H1 (cell line): ENCODE results near the gene TLR9. TPM values are rescaled to one million over a fixed set of nuclear protein-coding genes. Genes with fewer than 3 reads are reported as not detected.
A peak's percentile ranks its signal among the peaks of the same experiment; 100 is the strongest.

Experiments used
- CTCF ChIA-PET: fragments of 300-600 bp; sonication (Branson Sonifier 250); formaldehyde crosslinking; loops from one replicate; lab custom pipeline; 2021; ENCODE audit not compliant: partially characterized antibody; lab: Charles Lee
- POLR2A ChIA-PET: fragments of 300-600 bp; sonication (Branson Sonifier 250); formaldehyde crosslinking; loops from one replicate; lab custom pipeline; 2021; ENCODE audit warnings: inconsistent platforms; ENCODE audit not compliant: partially characterized antibody; lab: Charles Lee
- DNase-seq, 2 experiments: peaks; one replicate each; pipeline versions ENCODE4 v3.0.0 to v3.0.0-alpha.2; 2010 to 2022; ENCODE audit warnings: low spot score in 2 of 2, low read depth in 1 of 2, mixed read lengths in 1 of 2
- FAIRE-seq: peaks from 2 replicates; lab custom pipeline; 2011; peaks lifted over from hg19 to GRCh38; lab: Jason Lieb, UNC
- H2AFZ ChIP-seq: 2 replicates; pipeline ENCODE4 v1.8.1; 2012; ENCODE audit warnings: low read length, inconsistent platforms
- H2AK5ac ChIP-seq: 2 replicates; pipeline ENCODE4 v1.6.1; 2013; ENCODE audit warnings: low read depth, low read length
- H2BK120ac ChIP-seq: replicated peaks from 2 replicates; pipeline ENCODE3; 2013; ENCODE audit warnings: low read depth, low read length, inconsistent platforms
- H2BK12ac ChIP-seq: 2 replicates; pipeline ENCODE4 v1.6.1; 2013; ENCODE audit warnings: low read depth, low read length
- H2BK15ac ChIP-seq: 2 replicates; pipeline ENCODE4 v1.6.1; 2013; ENCODE audit warnings: low read length
- H2BK20ac ChIP-seq: 2 replicates; pipeline ENCODE4 v1.6.1; 2013; ENCODE audit warnings: low read length
- H2BK5ac ChIP-seq: 2 replicates; pipeline ENCODE4 v1.6.1; 2013; ENCODE audit warnings: low read depth, low read length
- H3K14ac ChIP-seq: 2 replicates; pipeline ENCODE4 v1.6.1; 2013; ENCODE audit warnings: inconsistent platforms; ENCODE audit not compliant: insufficient read length
- H3K18ac ChIP-seq: 2 replicates; pipeline ENCODE4 v1.6.1; 2013; ENCODE audit warnings: low read length; ENCODE audit errors: extremely low read depth
- H3K23ac ChIP-seq: 2 replicates; pipeline ENCODE4 v1.6.1; 2013; ENCODE audit warnings: inconsistent platforms; ENCODE audit not compliant: insufficient read length
- H3K23me2 ChIP-seq: 2 replicates; pipeline ENCODE4 v1.6.1; 2013; ENCODE audit warnings: low read depth, low read length
- H3K27ac ChIP-seq: 2 replicates; pipeline ENCODE4 v1.6.1; 2011; ENCODE audit warnings: low read depth, low read length, inconsistent platforms
- H3K27me3 ChIP-seq, 4 experiments: replicated peaks in 1 of 4; 1 replicate in 1 of 4; 2 replicates in 3 of 4; pipeline versions ENCODE4 v1.6.1 to v1.8.1; 2011 to 2013; ENCODE audit warnings: low read length in 3 of 4, mild to moderate bottlenecking in 3 of 4, inconsistent platforms in 2 of 4, mixed read lengths in 2 of 4, moderate library complexity in 1 of 4; ENCODE audit not compliant: control insufficient read depth in 3 of 4, insufficient read depth in 3 of 4; ENCODE audit errors: extremely low read depth in 1 of 4
- H3K36me3 ChIP-seq, 4 experiments: 2 replicates each; pipeline versions ENCODE4 v1.6.1 to v1.8.1; 2011 to 2013; ENCODE audit warnings: mild to moderate bottlenecking in 4 of 4, low read length in 3 of 4, moderate library complexity in 2 of 4, control low read depth in 1 of 4, inconsistent platforms in 1 of 4; ENCODE audit not compliant: insufficient read depth in 4 of 4, control insufficient read depth in 2 of 4
- H3K4ac ChIP-seq: replicated peaks from 2 replicates; pipeline ENCODE3; 2013; ENCODE audit warnings: low read length, low read depth, mixed read lengths, inconsistent platforms; ENCODE audit not compliant: insufficient read length
- H3K4me1 ChIP-seq, 4 experiments: replicated peaks in 1 of 4; 1 replicate in 1 of 4; 2 replicates in 3 of 4; pipeline versions ENCODE4 v1.6.1 to v1.8.1; 2011 to 2013; ENCODE audit warnings: low read length in 3 of 4, inconsistent platforms in 2 of 4, mixed read lengths in 1 of 4; ENCODE audit not compliant: insufficient read depth in 4 of 4, control insufficient read depth in 3 of 4
- H3K4me2 ChIP-seq, 2 experiments: 2 replicates each; pipeline versions ENCODE4 v1.6.1 to v1.8.1; 2011 to 2013; ENCODE audit warnings: low read depth in 2 of 2, low read length in 2 of 2, control low read depth in 1 of 2, inconsistent platforms in 1 of 2, mild to moderate bottlenecking in 1 of 2; ENCODE audit not compliant: insufficient read depth in 1 of 2
- H3K4me3 ChIP-seq, 4 experiments: fragments of 200-600, 300-600 bp in 1 of 4; sonication (generic), shearing (Covaris generic), sonication (Bioruptor Twin) in 1 of 4; 2 replicates each; pipeline versions ENCODE4 v1.5.1 to v1.8.1; 2011 to 2016; ENCODE audit warnings: low read length in 4 of 4, low read depth in 3 of 4, control low read depth in 2 of 4, inconsistent platforms in 2 of 4, mild to moderate bottlenecking in 2 of 4, mixed read lengths in 1 of 4, moderate library complexity in 1 of 4; ENCODE audit not compliant: insufficient read depth in 2 of 4; ENCODE audit errors: extremely low read depth in 1 of 4
- H3K56ac ChIP-seq: replicated peaks from 2 replicates; pipeline ENCODE3; 2013; ENCODE audit warnings: low read depth, mild to moderate bottlenecking, mixed read lengths, low read length, inconsistent platforms; ENCODE audit not compliant: insufficient read length
- H3K79me1 ChIP-seq: 2 replicates; pipeline ENCODE4 v1.6.1; 2013; ENCODE audit warnings: low read depth, low read length, control low read depth
- H3K79me2 ChIP-seq, 2 experiments: 2 replicates each; pipeline versions ENCODE4 v1.6.1 to v1.8.1; 2012 to 2013; ENCODE audit warnings: low read length in 2 of 2, mild to moderate bottlenecking in 2 of 2, inconsistent platforms in 1 of 2; ENCODE audit not compliant: insufficient read depth in 2 of 2, control insufficient read depth in 1 of 2
- H3K9ac ChIP-seq, 4 experiments: replicated peaks in 1 of 4; 1 replicate in 1 of 4; 2 replicates in 3 of 4; pipeline versions ENCODE4 v1.6.1 to v1.8.1; 2011 to 2013; ENCODE audit warnings: low read depth in 3 of 4, low read length in 3 of 4, control low read depth in 2 of 4, mild to moderate bottlenecking in 2 of 4, moderate library complexity in 2 of 4, inconsistent platforms in 1 of 4; ENCODE audit errors: extremely low read depth in 1 of 4
- H3K9me3 ChIP-seq, 2 experiments: 2 replicates each; pipeline versions ENCODE4 v1.6.1 to v1.8.1; 2012 to 2013; ENCODE audit warnings: mild to moderate bottlenecking in 2 of 2, moderate library complexity in 2 of 2, control low read depth in 1 of 2, inconsistent platforms in 1 of 2, low read depth in 1 of 2, low read length in 1 of 2, mixed read lengths in 1 of 2; ENCODE audit not compliant: insufficient read depth in 2 of 2
- H4K20me1 ChIP-seq, 2 experiments: replicated peaks in 1 of 2; 2 replicates each; pipeline versions ENCODE3 to v1.8.1; 2011 to 2013; ENCODE audit warnings: inconsistent platforms in 2 of 2, low read length in 2 of 2, mild to moderate bottlenecking in 1 of 2; ENCODE audit not compliant: insufficient read depth in 2 of 2, control insufficient read depth in 1 of 2
- H4K5ac ChIP-seq: 2 replicates; pipeline ENCODE4 v1.6.1; 2013; ENCODE audit warnings: low read length, low read depth, mixed read lengths, inconsistent platforms; ENCODE audit not compliant: insufficient read length
- H4K8ac ChIP-seq: 2 replicates; pipeline ENCODE4 v1.8.0; 2013; ENCODE audit warnings: mild to moderate bottlenecking, moderate library complexity, low read length, inconsistent platforms; ENCODE audit not compliant: insufficient read depth; ENCODE audit errors: extremely low read depth
- H4K91ac ChIP-seq: replicated peaks from 2 replicates; pipeline ENCODE3; 2013; ENCODE audit warnings: low read length, mixed read lengths, inconsistent platforms; ENCODE audit not compliant: insufficient read length
- BCL11A ChIP-seq, 2 experiments: IDR thresholded peaks; one replicate each; pipeline ENCODE4 v1.6.1; 2011; ENCODE audit warnings: low read depth in 2 of 2, low read length in 2 of 2, mild to moderate bottlenecking in 2 of 2
- HDAC6 ChIP-seq: IDR thresholded peaks from one replicate; pipeline ENCODE4 v1.7.1; 2012; ENCODE audit warnings: low read depth, mild to moderate bottlenecking, inconsistent platforms, low read length, moderate library complexity
- PHF8 ChIP-seq: fragments of 200-600 bp; sonication (generic); conservative IDR thresholded peaks from 2 replicates; pipeline ENCODE4 v1.7.1; 2012; ENCODE audit warnings: low read depth, mild to moderate bottlenecking, inconsistent platforms, low read length, moderate library complexity
- POLR2AphosphoS5 ChIP-seq: IDR thresholded peaks from 2 replicates; pipeline ENCODE4 v1.6.1; 2011; ENCODE audit warnings: low read depth, low read length
- RBBP5 ChIP-seq: IDR thresholded peaks from 2 replicates; pipeline ENCODE4 v1.7.1; 2012; ENCODE audit warnings: low read depth, mild to moderate bottlenecking, inconsistent platforms, low read length, moderate library complexity, borderline replicate concordance
- RNF2 ChIP-seq: fragments of 200-900, 300-1000 bp; sonication (generic); IDR thresholded peaks from 2 replicates; pipeline ENCODE4 v1.7.1; 2016; ENCODE audit warnings: borderline replicate concordance, low read depth, mild to moderate bottlenecking, antibody characterized with exemption, low read length; ENCODE audit not compliant: poor library complexity, severe bottlenecking; ENCODE audit errors: missing control alignments
- SIX5 ChIP-seq: IDR thresholded peaks from 2 replicates; pipeline ENCODE4 v1.6.1; 2011; ENCODE audit warnings: mild to moderate bottlenecking, low read depth, low read length
- SP1 ChIP-seq: IDR thresholded peaks from 2 replicates; pipeline ENCODE4 v1.6.1; 2011; ENCODE audit warnings: low read depth, low read length
- SRF ChIP-seq: IDR thresholded peaks from 2 replicates; pipeline ENCODE4 v1.6.1; 2011; ENCODE audit warnings: mild to moderate bottlenecking, low read depth, low read length, moderate library complexity
- TAF1 ChIP-seq: IDR thresholded peaks from 2 replicates; pipeline ENCODE4 v1.6.1; 2011; ENCODE audit warnings: mild to moderate bottlenecking, low read depth, low read length
- TCF12 ChIP-seq: IDR thresholded peaks from 2 replicates; pipeline ENCODE4 v1.6.1; 2011; ENCODE audit warnings: low read depth, mild to moderate bottlenecking, low read length
- WGBS, 2 experiments: shearing (Covaris generic) in 1 of 2; methylation state at CpG; one replicate each; pipeline versions ENCODE4 v1.1.6 to v1.1.7; 2013 to 2015; ENCODE audit warnings: low lambda C conversion rate in 2 of 2, mixed read lengths in 2 of 2, inconsistent platforms in 1 of 2, low coverage in 1 of 2, missing lambda C conversion rate in 1 of 2; ENCODE audit not compliant: insufficient replicate concordance in 2 of 2, insufficient coverage in 1 of 2, insufficient read length in 1 of 2; ENCODE audit errors: extremely low coverage in 1 of 2, missing lambda C conversion rate in 1 of 2; 5-methylcytosine and 5-hydroxymethylcytosine counted together
- polyA plus RNA-seq, 7 experiments: library from polyadenylated mRNA; depleted of rRNA in 3 of 7; stranded (reverse) in 5 of 7; unstranded in 2 of 7; fragments of >200 nt in 5 of 7; fragments of 200-250 nt in 2 of 7; gene quantifications; 1 replicate in 5 of 7; 2 replicates in 1 of 7; 4 replicates in 1 of 7; pipeline versions ENCODE4 v1.2.1 to v1.2.3, GENCODE V29; 2011 to 2013; ENCODE audit warnings: missing spikeins in 2 of 7, mixed read lengths in 2 of 7
- total RNA-seq: library from RNA; stranded (reverse); fragmentation: NEBNext Ultra II Directional; extraction: Animal tissue kit (Norgen Biotek cat#: 25700); gene quantifications from 2 replicates; pipeline ENCODE4 v1.2.1, GENCODE V29; 2021

The TLR9 gene
- total and polyA plus RNA-seq, 2 of the 8 experiments (the other 6 are each of a cell fraction or from before 2014, with no cell fraction given): 0.05 TPM; not detected in 1

GRCh38 chr3:52245322-52246263 lies 20.1 kb upstream of the TLR9 start, which contains the start of gene PPM1M:
Gene PPM1M, plus strand, starts transcription at chr3:52245759. Its CDS starts 66 bp downstream, at chr3:52245825.
- Histone ChIP-seq H2BK15ac (peak within 1 kb of the TSS; percentile 88; the same call in 1 of the 2 replicates), H3K4me3 (peak within 1 kb of the TSS; percentile 32 to 58 (median 51)), H3K56ac (no peak within 1 kb of the TSS), H2BK12ac (peak within 1 kb of the TSS; percentile 50; the same call in 1 of the 2 replicates), H3K27me3 (peaks cover 6 to 37% (median 23%) of the 10 kb centered on the region in 4 experiments; a peak in 6 of 7 replicates), H3K4me2 (peak within 1 kb of the TSS; percentile 65 to 70), H3K23me2 (peaks cover 10% of the 10 kb centered on the region), H3K79me2 (no peaks in the 10 kb centered on the region), H2BK120ac (no peak within 1 kb of the TSS), H3K36me3 (peaks cover 0 to 9% (median 0%) of the 10 kb centered on the region in 4 experiments; a peak in 2 of 8 replicates), H3K14ac (no peak within 1 kb of the TSS), H2AK5ac (no peak within 1 kb of the TSS), H4K91ac (peak within 1 kb of the TSS; percentile 47), H2AFZ (no peak within 1 kb of the TSS), H4K5ac (peak within 1 kb of the TSS; percentile 19), H3K27ac (no peak within 1 kb of the TSS), H3K79me1 (no peaks in the 10 kb centered on the region), H3K9me3 (no peaks in the 10 kb centered on the region), H3K4me1 (peaks cover 5 to 18% (median 14%) of the 10 kb centered on the region in 4 experiments), H4K20me1 (peaks cover 5 to 12% of the 10 kb centered on the region in 2 experiments), H4K8ac (no peak within 1 kb of the TSS; the same call in 1 of the 2 replicates), H2BK5ac (no peak within 1 kb of the TSS; the same call in 1 of the 2 replicates), H3K18ac (no peak within 1 kb of the TSS; the same call in none of the 2 replicates), H2BK20ac (no peak within 1 kb of the TSS), H3K23ac (no peak within 1 kb of the TSS), H3K9ac (peak within 1 kb of the TSS in 3 of 4 experiments; percentile 34 to 76 (median 44); a peak in 3 of 7 replicates), H3K4ac (no peak within 1 kb of the TSS)
- 9% methylated on average over 48 of the region's 98 CpGs; no CpG with 5 or more reads in 1 of the 2 experiments for WGBS, 2 experiments
- FAIRE-seq: no peak
- ChIA-PET CTCF (interaction anchor here (1.0 to 17.7 kb wide), 9 partner anchors 10 to 140 kb away, joined by 3 to 126 read pairs (median 5); partner anchors contain the start of gene WDR82), POLR2A (interaction anchor here (1.0 to 3.6 kb wide), 8 partner anchors 9 to 33 kb away, joined by 3 to 27 read pairs (median 5); partner anchors contain the start of gene WDR82)
- peak in 1 of 2 experiments; percentile 83 for DNase-seq
- peak; percentile 42 for TF ChIP-seq RNF2
- TF ChIP-seq TAF1: no peak; the same call in 1 of the 2 replicates
- TF ChIP-seq PHF8: peak; percentile 50
- TF ChIP-seq HDAC6: no peak
- no peak for TF ChIP-seq TCF12
- no peak for TF ChIP-seq SIX5
- TF ChIP-seq SRF: no peak
- TF ChIP-seq BCL11A (IDR thresholded peaks at IDR 0.05; ENCODE audit: low read depth in 2 of 2, low read length in 2 of 2): no peak
- TF ChIP-seq POLR2AphosphoS5: no peak
- no peak for TF ChIP-seq RBBP5
- no peak for TF ChIP-seq SP1
